Measurements from ENCODE around the gene DDX55.

- TF ChIP-seq EZH2phosphoT487 (IDR thresholded peaks at IDR 0.05; ENCODE audit: insufficient read depth, low read depth) (no peak), EZH2 (IDR thresholded peaks at IDR 0.05; ENCODE audit: insufficient read depth, poor library complexity, severe bottlenecking) (no peak)
Measured at GRCh38 chr12:123657211-123657610, 55.3 kb downstream of the DDX55 start.

All from GM23248 (cell line).